Measurements from ENCODE around the gene IL19. TPM values are rescaled to one million over a fixed set of nuclear protein-coding genes. Genes with fewer than 3 reads are reported as not detected.
"Not testable (repeated sequence)": the region's sequence is repeated elsewhere in the genome, so short reads cannot be mapped to it uniquely, and the experiment has no call there.

IL19 gene
- total RNA-seq, 1 donor from 2014 or later = not detected

GRCh38 chr1:206776229-206776628, 5.7 kb downstream of the IL19 start:
- no peak for DNase-seq

- no peak for DNase-seq
These were observed 7.5 kb downstream of the IL19 start for GRCh38 chr1:206778031-206778430.

DNA sequence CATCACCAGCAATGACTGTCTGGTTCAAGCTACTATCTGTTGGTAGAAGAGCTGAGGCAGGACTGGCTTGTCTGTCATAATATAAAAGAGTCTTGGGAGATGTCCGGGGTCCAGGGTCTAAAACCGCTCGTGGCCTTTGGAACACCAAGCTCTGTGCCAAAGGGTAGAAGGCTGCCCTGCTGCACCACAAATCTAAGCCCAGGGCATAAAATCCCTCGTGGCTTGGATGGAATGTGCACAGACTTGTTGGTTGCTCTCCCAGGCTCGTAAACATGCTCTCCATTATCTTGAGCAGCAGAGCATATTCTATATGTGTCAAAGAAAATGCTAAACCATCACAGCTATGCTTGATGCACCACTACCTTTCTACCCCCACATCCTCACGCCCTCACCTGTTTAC, 8.3 kb downstream of the IL19 start:
- not testable (repeated sequence) for DNase-seq

GRCh38 chr1:206779638-206780037, 9.1 kb downstream of the IL19 start:
- no peak for DNase-seq

GRCh38 chr1:206782448-206782847, 11.9 kb downstream of the IL19 start:
- no peak for DNase-seq

DNA sequence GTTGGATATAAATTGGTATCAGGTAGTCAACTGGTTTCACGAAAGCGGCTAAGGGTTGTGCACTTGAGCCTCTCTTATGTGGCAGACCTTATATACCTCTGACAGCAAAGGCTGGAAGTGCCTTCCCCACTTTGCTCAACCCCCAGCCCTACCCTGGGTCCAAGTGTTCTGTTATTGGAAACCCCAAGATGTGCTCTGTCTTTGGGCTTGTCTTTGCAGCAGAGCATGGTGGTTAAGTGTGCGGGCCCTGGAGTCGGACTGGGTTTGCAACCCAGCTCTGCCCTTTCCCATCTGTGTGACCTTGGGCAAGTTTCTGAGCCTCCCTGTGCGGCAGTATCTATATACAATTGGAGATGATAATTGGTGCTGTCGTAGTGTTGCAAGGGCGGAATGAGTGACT, 12.9 kb downstream of the IL19 start:
- DNase-seq = no peak

GRCh38 chr1:206784471-206784903, 13.9 kb downstream of the IL19 start:
- no peak for DNase-seq

GRCh38 chr1:206785182-206785765, 14.7 kb downstream of the IL19 start:
- no peak for DNase-seq

GRCh38 chr1:206786212-206786886, 15.8 kb downstream of the IL19 start:
- no peak for DNase-seq

- DNase-seq = no peak
These were observed 17.3 kb downstream of the IL19 start for GRCh38 chr1:206787891-206788290.

GRCh38 chr1:206788487-206789050, 18.0 kb downstream of the IL19 start:
- no peak for DNase-seq

DNA sequence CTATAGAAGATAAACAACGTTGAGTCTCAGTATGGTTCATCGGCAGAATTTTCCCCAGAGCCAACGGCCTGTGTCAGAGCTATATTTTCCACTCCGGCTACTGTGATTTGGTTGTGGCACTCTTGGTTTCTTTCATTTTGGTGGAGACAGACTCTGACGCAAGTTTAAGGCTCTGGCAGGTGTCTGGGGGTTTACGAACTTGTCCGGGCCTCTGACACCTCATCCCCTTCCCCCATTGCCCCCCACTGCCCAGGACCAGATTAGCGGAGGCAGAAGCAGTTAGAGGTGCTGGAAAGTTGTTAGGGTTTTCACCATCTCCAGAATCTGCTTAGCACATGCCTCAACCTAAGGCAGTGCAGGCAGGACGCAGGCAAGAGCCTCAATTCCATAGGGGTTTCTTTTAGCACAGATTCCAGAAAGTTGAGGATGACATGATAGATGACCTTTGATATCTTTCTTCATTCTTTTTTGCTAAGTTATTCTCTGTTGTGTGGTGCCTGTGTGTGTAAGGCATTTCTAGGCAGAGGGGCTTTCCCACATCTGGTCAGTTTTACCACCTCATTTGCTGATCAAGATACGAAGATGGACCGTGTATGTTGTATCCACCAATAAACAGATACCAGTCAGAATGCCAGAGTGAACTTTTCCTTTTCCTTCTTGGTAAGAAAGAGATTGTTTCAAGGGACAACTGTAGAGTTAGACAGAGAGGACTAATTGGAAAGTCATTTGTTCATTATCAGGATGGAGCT, 20.1 kb downstream of the IL19 start:
- no peak for DNase-seq

DNA sequence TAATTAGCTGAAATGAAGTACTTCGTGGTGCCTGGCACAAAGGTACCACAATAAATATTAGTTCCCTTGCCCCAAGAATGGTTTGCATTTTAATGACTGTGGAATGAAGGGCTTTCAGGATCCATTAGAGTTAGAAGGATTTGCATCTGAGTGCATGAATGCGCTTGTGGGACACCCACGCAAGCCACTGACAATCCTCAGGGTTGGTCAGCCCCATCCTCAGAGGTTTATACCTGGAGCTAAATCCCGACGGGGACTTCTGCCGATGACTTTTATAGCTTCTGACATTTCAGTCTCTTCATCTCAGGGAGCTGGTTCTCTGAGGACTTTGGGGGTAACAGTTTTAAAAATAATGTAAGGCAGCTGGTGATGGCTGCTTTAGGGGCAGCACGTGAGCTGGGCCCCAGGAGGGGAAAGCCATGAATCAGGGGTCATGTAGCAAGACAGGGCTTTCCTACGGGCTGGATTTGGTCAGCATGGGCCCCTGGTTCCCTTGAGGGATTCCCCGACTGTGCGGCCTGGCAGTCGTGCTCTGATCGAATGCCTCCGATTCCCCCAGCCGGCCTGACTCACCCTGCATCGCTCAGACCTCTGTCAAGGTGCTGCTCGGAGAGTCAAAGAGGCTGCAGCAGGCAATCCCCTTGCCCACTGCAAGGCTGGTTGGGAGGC, 22.5 kb downstream of the IL19 start:
- no peak for DNase-seq

- no peak for DNase-seq
These were observed 23.0 kb downstream of the IL19 start for GRCh38 chr1:206793620-206794019.

DNA sequence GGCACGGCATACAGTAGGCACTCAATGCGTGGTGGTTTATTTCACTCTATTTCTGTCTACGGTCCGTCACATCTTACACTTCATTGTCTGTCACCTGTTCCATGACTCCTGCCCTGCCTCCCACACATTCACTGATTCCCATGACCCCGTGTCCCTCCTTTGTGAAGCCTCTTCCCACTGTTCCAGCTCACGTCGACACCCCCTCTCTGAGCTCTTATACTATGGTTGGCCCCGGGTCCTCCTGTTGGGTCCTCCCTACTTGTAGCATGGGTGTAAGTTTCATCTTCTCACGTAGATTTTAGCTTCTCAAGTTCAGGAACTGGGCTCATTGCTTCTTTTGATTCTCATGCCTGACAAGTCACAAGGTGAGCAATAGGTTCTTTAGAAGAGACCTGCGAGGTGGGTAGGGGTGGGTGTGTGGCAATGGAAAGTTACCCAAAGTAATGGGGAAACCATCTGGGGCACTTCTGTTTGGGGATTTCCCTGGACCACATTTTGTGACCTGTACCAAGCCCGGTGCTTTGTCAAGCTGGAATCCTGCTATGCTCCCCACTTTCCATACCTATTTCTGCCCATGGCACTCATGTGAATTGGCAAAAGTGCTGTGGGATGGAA, 23.8 kb downstream of the IL19 start:
- DNase-seq = no peak

- DNase-seq = no peak
These were observed 25.5 kb downstream of the IL19 start for GRCh38 chr1:206796116-206796515.

- no peak for DNase-seq
These were observed 26.4 kb downstream of the IL19 start for GRCh38 chr1:206796981-206797402.

DNA sequence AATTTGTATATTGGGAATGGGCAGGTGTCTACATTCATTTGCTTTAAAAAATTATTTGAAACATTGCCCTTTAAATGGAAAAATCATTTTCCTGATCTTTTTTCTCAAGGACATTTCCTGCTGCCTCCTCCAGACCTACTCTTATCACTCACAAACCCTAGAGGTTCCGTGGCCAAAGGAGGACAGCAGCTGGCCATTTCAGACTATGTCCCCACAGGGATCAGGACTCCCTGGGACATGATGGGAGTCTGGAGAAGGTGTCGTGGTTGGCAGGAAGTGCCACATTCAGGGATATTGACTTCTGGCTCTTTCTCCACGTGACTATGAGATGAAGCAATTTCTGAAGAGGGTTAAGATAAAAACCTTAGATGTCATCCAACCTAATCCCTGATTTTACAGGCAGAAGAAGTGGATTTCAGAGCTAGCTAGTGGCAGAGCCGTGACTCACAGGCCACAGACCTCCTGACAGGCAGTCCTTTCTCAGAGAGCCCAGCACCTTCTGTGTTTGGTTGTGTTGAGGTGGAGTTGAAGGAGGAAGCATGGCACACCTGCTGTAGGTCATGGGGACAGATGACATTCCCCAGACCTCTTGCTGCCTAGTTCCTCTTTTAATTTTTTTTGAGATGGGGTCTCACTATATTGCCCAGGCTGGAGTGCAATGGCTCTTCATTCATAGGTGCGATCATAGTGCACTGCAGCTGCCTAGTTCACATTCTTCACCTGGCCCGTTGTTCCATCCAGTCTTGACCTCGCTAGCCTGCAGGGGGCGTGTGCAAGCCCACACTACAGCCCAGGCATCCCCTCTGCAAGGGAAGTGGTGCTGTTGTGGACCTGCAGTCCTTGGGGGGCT, 27.2 kb downstream of the IL19 start:
- DNase-seq = no peak

DNA sequence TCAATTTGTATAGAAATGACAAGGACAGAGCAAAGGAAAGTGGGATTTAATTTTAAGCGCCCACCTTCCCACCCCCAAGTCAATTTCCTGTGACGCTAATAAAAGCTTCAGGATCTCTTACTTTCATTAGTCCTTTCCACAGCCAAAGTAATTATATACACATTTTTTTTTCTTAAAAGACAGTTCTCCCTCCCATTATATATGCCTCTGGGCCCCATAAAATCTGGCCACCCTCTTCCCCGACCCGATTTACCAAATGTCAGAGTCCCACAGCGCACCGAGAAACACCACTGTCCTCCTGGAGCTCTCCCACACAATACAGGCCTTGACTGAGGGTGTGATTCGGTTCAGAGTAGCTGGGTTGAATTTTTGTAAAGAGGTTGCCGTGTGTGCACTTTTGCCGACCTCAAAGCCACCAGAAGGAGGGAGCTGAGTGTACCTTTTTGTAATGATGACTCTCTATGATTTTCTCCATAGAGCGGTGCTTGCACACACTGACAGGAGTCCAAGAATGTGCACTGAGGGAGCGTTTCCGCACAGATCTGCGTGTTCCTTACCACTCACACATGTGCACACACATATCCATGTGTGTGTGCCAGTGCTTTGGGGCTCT, 27.9 kb downstream of the IL19 start:
- DNase-seq = no peak

DNA sequence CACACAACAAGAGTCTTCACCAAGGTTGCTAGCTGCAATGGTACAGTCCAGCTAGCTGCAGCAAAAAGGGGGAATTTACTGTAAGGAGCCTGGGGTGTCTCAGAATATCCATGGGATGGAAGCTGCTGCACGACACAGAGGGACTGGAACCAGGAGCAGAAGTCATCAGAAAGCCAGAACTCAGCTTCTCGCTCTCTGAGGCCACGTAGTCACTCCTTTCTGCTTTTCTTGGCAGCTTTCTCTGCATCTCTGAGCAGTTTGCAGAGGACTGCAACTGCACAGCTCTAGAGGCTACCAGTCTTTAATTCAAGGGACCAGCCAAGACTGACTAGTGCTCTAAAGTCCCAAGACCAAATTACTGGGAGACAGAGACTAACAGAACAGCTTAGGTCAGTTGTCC, 28.7 kb downstream of the IL19 start:
- no peak for DNase-seq

- DNase-seq = no peak
These were observed 29.8 kb downstream of the IL19 start for GRCh38 chr1:206800411-206800810.

All from tongue (tissue), 2 donors.